Activated T-helper 2 cell treated with anti-CD3 and anti-CD28 coated beads, Interferon-gamma antibody, Interleukin-2, Interleukin-4, amounts not matched to agents 10 μg/mL and 5 μg/mL and 100 μg/mL, durations not matched to agents 14 hours and 24 hours and 36 hours (primary cell): Measurements from ENCODE around the gene CCR1. TPM values are rescaled to one million over a fixed set of nuclear protein-coding genes. Genes with fewer than 3 reads are reported as not detected.
"Not testable (repeated sequence)": the region's sequence is repeated elsewhere in the genome, so short reads cannot be mapped to it uniquely, and the experiment has no call there.

ENCODE experiments used
- DNase-seq: peaks from one replicate; pipeline ENCODE4 v3.0.0; 2021; ENCODE audit warnings: low spot score
- H3K27ac Mint-ChIP-seq: one replicate; pipeline ENCODE4 v1.8.0; 2021; ENCODE audit warnings: mixed read lengths
- H3K27me3 Mint-ChIP-seq: one replicate; pipeline ENCODE4 v1.8.0; 2021; ENCODE audit warnings: low read depth, mixed read lengths
- H3K36me3 Mint-ChIP-seq: one replicate; pipeline ENCODE4 v1.8.0; 2021; ENCODE audit warnings: low read depth, mixed read lengths
- H3K4me1 Mint-ChIP-seq: one replicate; pipeline ENCODE4 v1.8.0; 2021; ENCODE audit warnings: low read depth, mixed read lengths
- H3K4me3 Mint-ChIP-seq: one replicate; pipeline ENCODE4 v1.8.0; 2021; ENCODE audit warnings: low read depth, mild to moderate bottlenecking, moderate library complexity, mixed read lengths
- H3K9me3 Mint-ChIP-seq: one replicate; pipeline ENCODE4 v1.8.0; 2021; ENCODE audit warnings: mixed read lengths
- intact Hi-C: fragments of 100-400 bp; cut with micrococcal nuclease; formaldehyde crosslinking; loops from one replicate; pipeline ENCODE4 v1.15.1; 2023
- total RNA-seq: library from RNA; stranded (reverse); gene quantifications from 2 replicates; pipeline ENCODE4 v1.2.3, GENCODE V29; 2022

CCR1 gene
- total RNA-seq, 1 donor from 2014 or later, result 0.41 TPM

GRCh38 chr3:46188708-46189107 is 19.4 kb downstream of the CCR1 start:
- peaks cover 38% of the 10 kb centered on the region for H3K27me3 Mint-ChIP-seq
- intact Hi-C loops, result no loop called here
- H3K4me3 Mint-ChIP-seq, result no peak overlapping the region
- H3K4me1 Mint-ChIP-seq, result peaks cover 14% of the 10 kb centered on the region
- DNase-seq, result no peak
- H3K9me3 Mint-ChIP-seq, result peaks cover 11% of the 10 kb centered on the region
- H3K27ac Mint-ChIP-seq, result no peak overlapping the region
- peaks cover 6% of the 10 kb centered on the region for H3K36me3 Mint-ChIP-seq

GRCh38 chr3:46187876-46188275 is 20.2 kb downstream of the CCR1 start:
- no peak for DNase-seq
- peaks cover 2% of the 10 kb centered on the region for H3K36me3 Mint-ChIP-seq
- H3K9me3 Mint-ChIP-seq, result peaks cover 2% of the 10 kb centered on the region
- H3K4me1 Mint-ChIP-seq, result peaks cover 14% of the 10 kb centered on the region
- no peak overlapping the region for H3K4me3 Mint-ChIP-seq
- peaks cover 34% of the 10 kb centered on the region for H3K27me3 Mint-ChIP-seq
- H3K27ac Mint-ChIP-seq, result no peak overlapping the region
- intact Hi-C loops, result no loop called here

DNA sequence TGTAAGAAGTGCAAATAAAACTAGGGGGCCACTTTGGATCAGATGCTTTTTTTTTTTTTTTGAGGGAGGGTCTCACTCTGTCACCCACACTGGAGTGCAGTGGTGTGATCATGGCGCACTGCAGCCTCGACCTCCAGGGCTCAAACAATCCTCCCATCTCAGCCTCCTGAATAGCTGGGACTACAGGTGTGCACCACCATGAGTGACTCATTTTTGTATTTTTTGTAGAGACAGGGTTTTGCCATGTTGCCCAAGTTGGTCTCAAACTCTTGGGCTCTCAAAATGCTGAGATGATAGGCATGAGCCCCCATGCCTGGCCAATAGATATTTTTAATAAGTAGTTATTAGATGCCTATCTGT is 20.8 kb downstream of the CCR1 start:
- Mint-ChIP-seq H3K4me1 (peaks cover 14% of the 10 kb centered on the region), H3K4me3 (no peak overlapping the region), H3K27ac (no peak overlapping the region), H3K36me3 (no peaks in the 10 kb centered on the region), H3K9me3 (no peaks in the 10 kb centered on the region), H3K27me3 (peaks cover 35% of the 10 kb centered on the region)
- intact Hi-C loops, result no loop called here
- DNase-seq, result no peak

DNA sequence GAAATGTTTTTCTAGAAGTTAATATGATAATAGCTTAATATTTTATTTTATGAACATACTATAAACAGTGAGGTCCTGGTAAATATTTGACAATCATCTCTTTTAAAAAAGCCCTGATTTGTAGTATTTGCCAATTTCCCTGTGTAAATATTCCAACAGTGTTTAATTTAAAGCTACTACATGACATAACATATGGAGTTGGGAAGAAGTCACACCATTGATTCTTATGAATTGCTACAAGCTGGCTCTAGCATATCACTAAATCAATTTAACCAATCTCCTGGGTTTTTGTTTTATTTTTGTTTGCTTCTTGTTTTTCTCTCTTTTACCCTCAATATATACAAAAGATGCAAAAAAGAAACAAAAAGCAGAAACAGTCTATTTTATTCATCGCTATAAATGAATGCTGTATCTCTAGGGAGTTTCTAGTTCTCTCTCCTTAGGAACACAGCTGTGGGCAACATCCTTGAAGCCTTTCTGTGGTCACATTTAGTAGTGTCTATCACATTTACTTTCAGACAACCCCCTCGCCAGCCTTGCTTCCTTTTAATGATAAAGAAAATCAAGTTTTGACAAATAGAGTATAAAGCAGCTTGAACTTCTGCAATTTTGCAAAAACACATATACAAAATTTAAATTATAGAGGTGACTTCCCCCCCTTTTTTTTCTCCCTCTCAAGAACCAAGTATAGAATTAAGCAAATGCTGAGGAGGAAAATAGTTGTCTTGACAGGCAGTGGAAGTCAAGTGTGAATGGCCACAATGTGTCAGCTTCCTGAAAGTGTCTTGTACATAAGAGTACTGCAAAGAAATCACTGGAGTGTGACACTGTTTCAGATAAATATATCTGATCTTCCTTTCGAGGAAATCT is 21.4 kb downstream of the CCR1 start:
- intact Hi-C loops, result no loop called here
- Mint-ChIP-seq H3K36me3 (no peaks in the 10 kb centered on the region), H3K4me1 (peaks cover 14% of the 10 kb centered on the region), H3K9me3 (no peaks in the 10 kb centered on the region), H3K27ac (no peak overlapping the region), H3K27me3 (peaks cover 32% of the 10 kb centered on the region), H3K4me3 (no peak overlapping the region)
- DNase-seq, result no peak

DNA sequence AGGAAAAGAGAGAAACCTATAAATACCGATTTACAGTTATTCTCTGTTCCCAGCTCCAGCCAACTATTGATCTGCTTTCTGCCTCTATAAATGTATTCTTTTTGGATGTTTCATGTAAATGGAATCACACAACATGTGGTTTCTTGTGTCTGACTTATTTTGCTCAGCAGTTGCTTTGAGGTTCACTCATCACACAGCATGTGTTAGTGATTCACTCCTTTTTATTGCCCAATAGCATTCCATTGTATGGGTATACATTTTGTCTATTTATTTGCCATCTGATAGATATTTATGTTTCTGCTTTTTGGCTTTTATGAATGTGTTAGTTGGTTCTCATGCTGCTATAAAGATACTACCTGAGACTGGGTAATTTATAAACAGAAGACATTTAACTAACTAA is 23.6 kb downstream of the CCR1 start:
- intact Hi-C loops, result no loop called here
- Mint-ChIP-seq H3K9me3 (no peaks in the 10 kb centered on the region), H3K27me3 (peaks cover 29% of the 10 kb centered on the region), H3K27ac (no peak overlapping the region), H3K36me3 (no peaks in the 10 kb centered on the region), H3K4me3 (no peak overlapping the region), H3K4me1 (peaks cover 14% of the 10 kb centered on the region)
- DNase-seq, result no peak

- Mint-ChIP-seq H3K36me3 (no peaks in the 10 kb centered on the region), H3K27ac (no peak overlapping the region), H3K9me3 (no peaks in the 10 kb centered on the region), H3K4me3 (no peak overlapping the region), H3K27me3 (peaks cover 40% of the 10 kb centered on the region), H3K4me1 (peaks cover 14% of the 10 kb centered on the region)
- DNase-seq, result no peak
- intact Hi-C loops, result no loop called here
Observed at GRCh38 chr3:46183330-46183729, 24.8 kb downstream of the CCR1 start.

GRCh38 chr3:46168583-46169345 is 39.3 kb downstream of the CCR1 start:
- DNase-seq, result no peak
- Mint-ChIP-seq H3K4me1 (no peaks in the 10 kb centered on the region), H3K36me3 (no peaks in the 10 kb centered on the region), H3K4me3 (no peak overlapping the region), H3K27me3 (peaks cover 66% of the 10 kb centered on the region), H3K9me3 (peaks cover 13% of the 10 kb centered on the region), H3K27ac (no peak overlapping the region)
- intact Hi-C loops, result no loop called here

DNA sequence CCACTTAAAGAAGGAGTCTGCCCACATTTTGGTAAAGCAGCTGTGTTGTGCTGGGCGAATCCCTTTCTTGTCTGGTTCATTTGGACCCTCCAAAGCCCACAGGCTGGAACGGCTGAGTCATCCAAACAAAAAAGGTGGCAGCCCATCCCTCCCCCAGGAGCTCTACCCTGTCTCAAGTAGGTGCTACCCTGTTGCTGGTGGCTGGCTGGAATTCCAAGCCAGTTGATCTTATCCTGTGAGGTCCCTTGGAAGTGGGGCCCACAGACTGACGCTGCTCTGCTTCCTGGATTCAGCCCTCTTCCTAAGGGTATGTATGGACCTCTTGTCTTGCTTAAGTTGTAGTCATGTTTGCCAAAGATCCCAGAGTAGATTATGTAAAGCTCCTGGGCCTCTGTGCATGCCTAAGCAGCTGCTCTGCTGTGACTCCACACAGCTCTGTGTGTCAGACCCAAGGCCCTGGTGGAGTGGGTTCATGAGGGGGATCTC is 44.5 kb downstream of the CCR1 start:
- H3K4me3 Mint-ChIP-seq, result no peak overlapping the region
- intact Hi-C loops, result no loop called here
- peaks cover 13% of the 10 kb centered on the region for H3K9me3 Mint-ChIP-seq
- no peaks in the 10 kb centered on the region for H3K4me1 Mint-ChIP-seq
- H3K27ac Mint-ChIP-seq, result no peak overlapping the region
- peaks cover 58% of the 10 kb centered on the region for H3K27me3 Mint-ChIP-seq
- no peak for DNase-seq
- H3K36me3 Mint-ChIP-seq, result no peaks in the 10 kb centered on the region

DNA sequence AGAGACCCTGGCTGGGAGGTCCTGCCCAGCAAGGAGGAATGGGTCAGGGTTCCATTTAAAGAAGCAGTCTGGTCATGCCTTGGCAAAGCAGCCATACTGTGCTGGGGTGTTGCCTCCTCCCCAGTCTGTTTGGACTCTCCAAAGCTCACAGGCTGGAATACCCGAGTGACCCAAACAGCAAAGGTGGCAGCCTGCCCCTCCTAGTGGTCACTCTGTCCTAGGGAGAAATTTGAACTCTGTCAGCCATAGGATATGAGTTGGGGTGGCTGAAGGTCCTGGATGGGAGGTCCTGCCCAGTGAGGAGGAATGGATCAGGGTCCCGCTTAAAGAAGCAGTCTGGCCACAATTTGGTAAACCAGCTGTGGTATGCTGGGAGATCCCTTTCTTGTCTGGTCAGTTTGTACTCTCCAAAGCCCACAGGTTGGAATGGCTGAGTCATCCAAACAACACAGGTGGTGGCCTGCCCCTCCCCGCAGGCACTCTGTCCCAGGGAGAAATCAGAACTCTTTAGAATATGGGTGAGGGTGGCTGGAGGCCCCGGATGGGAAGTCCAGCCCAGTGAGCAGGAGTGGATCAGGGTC is 45.0 kb downstream of the CCR1 start:
- DNase-seq, result no peak
- Mint-ChIP-seq H3K4me1 (no peaks in the 10 kb centered on the region), H3K4me3 (no peak overlapping the region), H3K27ac (no peak overlapping the region), H3K9me3 (peaks cover 10% of the 10 kb centered on the region), H3K36me3 (no peaks in the 10 kb centered on the region), H3K27me3 (peaks cover 59% of the 10 kb centered on the region)
- intact Hi-C loops, result no loop called here

- H3K4me3 Mint-ChIP-seq, H3K27ac Mint-ChIP-seq, intact Hi-C loops, H3K36me3 Mint-ChIP-seq, DNase-seq, H3K4me1 Mint-ChIP-seq, H3K9me3 Mint-ChIP-seq: not testable (repeated sequence)
- H3K27me3 Mint-ChIP-seq, result peaks cover 44% of the 10 kb centered on the region
Observed at GRCh38 chr3:46157685-46158084, 50.4 kb downstream of the CCR1 start.

DNA sequence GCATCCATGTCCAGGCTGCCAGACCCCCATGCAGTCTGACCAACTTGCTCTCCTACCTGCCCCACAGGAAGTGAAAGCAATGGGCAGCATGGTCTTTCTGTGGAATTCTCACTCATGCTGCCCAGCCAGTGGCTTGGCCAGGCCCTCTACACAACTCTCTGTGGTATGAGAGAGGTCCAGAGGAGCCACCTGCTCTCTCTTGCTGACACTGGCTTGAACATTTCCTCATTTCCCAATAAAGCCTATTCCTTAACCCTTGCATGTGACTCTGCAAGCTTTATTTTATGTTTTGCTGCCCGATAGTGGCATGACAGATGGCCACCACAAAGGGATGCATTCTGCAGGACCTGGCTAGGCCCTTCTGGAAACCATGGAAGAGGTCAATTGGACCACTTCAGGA is 53.8 kb downstream of the CCR1 start:
- H3K27me3 Mint-ChIP-seq, result peaks cover 18% of the 10 kb centered on the region
- intact Hi-C loops, result no loop called here
- no peaks in the 10 kb centered on the region for H3K9me3 Mint-ChIP-seq
- no peak overlapping the region for H3K4me3 Mint-ChIP-seq
- DNase-seq, result no peak
- H3K36me3 Mint-ChIP-seq, result no peaks in the 10 kb centered on the region
- no peaks in the 10 kb centered on the region for H3K4me1 Mint-ChIP-seq
- no peak overlapping the region for H3K27ac Mint-ChIP-seq
